Activated CD8-positive, alpha-beta T cell treated with anti-CD3 and anti-CD28 coated beads for 36 hours (primary cell): Measurements from ENCODE around the gene GGNBP2. TPM values are rescaled to one million over a fixed set of nuclear protein-coding genes. Genes with fewer than 3 reads are reported as not detected.
A peak's percentile ranks its signal among the peaks of the same experiment; 100 is the strongest.

Experiments used
- ATAC-seq: fragments of 200-7000 bp; cut with Tn5 transposase; one replicate; pipeline ENCODE4 v1.10.0; 2021; ENCODE audit warnings: mild to moderate bottlenecking, moderate library complexity
- CTCF ChIA-PET: fragments of 350-600 bp; sonication (Branson Sonifier 250); formaldehyde crosslinking; loops from one replicate; lab custom pipeline; 2021; ENCODE audit warnings: antibody characterized with exemption; lab: Charles Lee
- POLR2A ChIA-PET: fragments of 350-600 bp; sonication (Branson Sonifier 250); formaldehyde crosslinking; loops from one replicate; lab custom pipeline; 2021; ENCODE audit warnings: antibody characterized with exemption; lab: Charles Lee
- DNase-seq: peaks from one replicate; pipeline ENCODE4 v3.0.0-alpha.2; 2020
- H3K27ac Mint-ChIP-seq: one replicate; pipeline ENCODE4 v1.8.0; 2021; ENCODE audit warnings: mild to moderate bottlenecking, mixed read lengths
- H3K27me3 Mint-ChIP-seq: one replicate; pipeline ENCODE4 v1.8.0; 2021; ENCODE audit warnings: mixed read lengths
- H3K36me3 Mint-ChIP-seq: one replicate; pipeline ENCODE4 v1.8.0; 2021; ENCODE audit warnings: low read depth, mixed read lengths
- H3K4me1 Mint-ChIP-seq: one replicate; pipeline ENCODE4 v1.8.0; 2021; ENCODE audit warnings: low read depth, mixed read lengths
- H3K4me3 Mint-ChIP-seq: one replicate; pipeline ENCODE4 v1.8.0; 2021; ENCODE audit warnings: mild to moderate bottlenecking, moderate library complexity, mixed read lengths
- H3K9me3 Mint-ChIP-seq: one replicate; pipeline ENCODE4 v1.8.0; 2021; ENCODE audit warnings: mixed read lengths
- intact Hi-C: fragments of 100-400 bp; cut with micrococcal nuclease; formaldehyde crosslinking; loops from one replicate; pipeline ENCODE4 v1.10.0; 2022
- total RNA-seq, 2 experiments: library from RNA; stranded (reverse); gene quantifications; one replicate each; pipeline ENCODE4 v1.2.3, GENCODE V29; 2021
- TF ChIP-seq, protein P1 (sequence below): fragments of 200-600 bp; IDR thresholded peaks from one replicate; pipeline ENCODE4 v1.8.0; 2022; ENCODE audit warnings: antibody characterized with exemption, mild to moderate bottlenecking

Gene GGNBP2, protein sequence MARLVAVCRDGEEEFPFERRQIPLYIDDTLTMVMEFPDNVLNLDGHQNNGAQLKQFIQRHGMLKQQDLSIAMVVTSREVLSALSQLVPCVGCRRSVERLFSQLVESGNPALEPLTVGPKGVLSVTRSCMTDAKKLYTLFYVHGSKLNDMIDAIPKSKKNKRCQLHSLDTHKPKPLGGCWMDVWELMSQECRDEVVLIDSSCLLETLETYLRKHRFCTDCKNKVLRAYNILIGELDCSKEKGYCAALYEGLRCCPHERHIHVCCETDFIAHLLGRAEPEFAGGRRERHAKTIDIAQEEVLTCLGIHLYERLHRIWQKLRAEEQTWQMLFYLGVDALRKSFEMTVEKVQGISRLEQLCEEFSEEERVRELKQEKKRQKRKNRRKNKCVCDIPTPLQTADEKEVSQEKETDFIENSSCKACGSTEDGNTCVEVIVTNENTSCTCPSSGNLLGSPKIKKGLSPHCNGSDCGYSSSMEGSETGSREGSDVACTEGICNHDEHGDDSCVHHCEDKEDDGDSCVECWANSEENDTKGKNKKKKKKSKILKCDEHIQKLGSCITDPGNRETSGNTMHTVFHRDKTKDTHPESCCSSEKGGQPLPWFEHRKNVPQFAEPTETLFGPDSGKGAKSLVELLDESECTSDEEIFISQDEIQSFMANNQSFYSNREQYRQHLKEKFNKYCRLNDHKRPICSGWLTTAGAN
- 10 to 100 TPM; 82.9 to 87.4 TPM for total RNA-seq

DNA sequence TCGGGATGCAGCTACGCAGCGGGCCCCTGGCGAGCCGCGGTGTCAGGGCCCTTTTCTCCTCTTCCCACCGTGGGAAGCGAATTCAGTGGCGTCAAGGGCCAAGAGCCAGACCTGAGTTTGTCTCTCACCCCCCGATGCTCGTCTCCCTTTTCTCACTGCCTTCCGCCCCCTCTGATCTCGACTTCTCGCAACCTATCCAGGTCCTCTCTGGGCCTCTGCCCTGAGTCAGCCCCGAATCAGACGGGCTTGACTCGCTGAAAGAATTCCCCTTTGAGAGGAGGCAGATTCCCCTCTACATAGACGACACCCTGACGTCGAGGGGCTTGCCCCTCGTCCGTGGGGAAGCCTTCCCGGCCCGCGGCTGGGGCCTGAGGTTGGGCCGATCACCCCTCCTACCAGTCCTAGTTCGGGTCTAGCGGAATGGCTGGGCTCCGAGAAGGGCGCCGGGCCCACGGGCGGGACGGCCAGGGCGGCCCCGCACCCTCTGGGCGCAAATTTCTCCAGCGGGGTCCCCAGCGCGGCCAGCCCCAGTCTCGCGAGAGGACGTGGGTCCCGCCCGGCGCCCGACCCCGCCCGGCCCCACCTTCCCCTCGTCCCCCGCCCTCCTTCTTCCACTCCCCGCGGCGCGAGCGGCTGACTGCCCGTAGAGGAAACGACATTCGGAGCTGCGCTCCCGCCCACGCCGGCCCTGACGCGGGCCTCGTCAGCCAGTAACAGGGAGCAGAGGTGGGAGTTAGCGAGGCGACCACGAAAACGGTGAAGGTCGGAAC lies at the start of gene GGNBP2:
TSS of gene GGNBP2 (plus strand) at position 613 of the 770 bp plus-strand sequence. CDS start 806 bp downstream, outside the sequence.
- ChIA-PET POLR2A (interaction anchor here (0.9 to 6.4 kb wide), 4 partner anchors 9 to 58 kb away, joined by 3 to 91 read pairs (median 3); partner anchors contain the start of genes MYO19 and PIGW), CTCF (interaction anchor here (1.2 to 4.6 kb wide), 2 partner anchors 7 to 10 kb away, joined by 3 to 22 read pairs; partner anchors contain the start of genes MYO19 and PIGW)
- Mint-ChIP-seq H3K4me1 (peaks cover 23% of the 10 kb centered on the region), H3K27ac (peak within 1 kb of the TSS; percentile 96), H3K36me3 (peaks cover 31% of the 10 kb centered on the region), H3K4me3 (peak within 1 kb of the TSS; percentile 98), H3K9me3 (no peaks in the 10 kb centered on the region), H3K27me3 (no peaks in the 10 kb centered on the region)
- TF ChIP-seq, protein P1, sequence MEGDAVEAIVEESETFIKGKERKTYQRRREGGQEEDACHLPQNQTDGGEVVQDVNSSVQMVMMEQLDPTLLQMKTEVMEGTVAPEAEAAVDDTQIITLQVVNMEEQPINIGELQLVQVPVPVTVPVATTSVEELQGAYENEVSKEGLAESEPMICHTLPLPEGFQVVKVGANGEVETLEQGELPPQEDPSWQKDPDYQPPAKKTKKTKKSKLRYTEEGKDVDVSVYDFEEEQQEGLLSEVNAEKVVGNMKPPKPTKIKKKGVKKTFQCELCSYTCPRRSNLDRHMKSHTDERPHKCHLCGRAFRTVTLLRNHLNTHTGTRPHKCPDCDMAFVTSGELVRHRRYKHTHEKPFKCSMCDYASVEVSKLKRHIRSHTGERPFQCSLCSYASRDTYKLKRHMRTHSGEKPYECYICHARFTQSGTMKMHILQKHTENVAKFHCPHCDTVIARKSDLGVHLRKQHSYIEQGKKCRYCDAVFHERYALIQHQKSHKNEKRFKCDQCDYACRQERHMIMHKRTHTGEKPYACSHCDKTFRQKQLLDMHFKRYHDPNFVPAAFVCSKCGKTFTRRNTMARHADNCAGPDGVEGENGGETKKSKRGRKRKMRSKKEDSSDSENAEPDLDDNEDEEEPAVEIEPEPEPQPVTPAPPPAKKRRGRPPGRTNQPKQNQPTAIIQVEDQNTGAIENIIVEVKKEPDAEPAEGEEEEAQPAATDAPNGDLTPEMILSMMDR: no peak
- DNase-seq (peak; percentile 92), ATAC-seq (peak; percentile 67)
- intact Hi-C loops: no loop called here

DNA sequence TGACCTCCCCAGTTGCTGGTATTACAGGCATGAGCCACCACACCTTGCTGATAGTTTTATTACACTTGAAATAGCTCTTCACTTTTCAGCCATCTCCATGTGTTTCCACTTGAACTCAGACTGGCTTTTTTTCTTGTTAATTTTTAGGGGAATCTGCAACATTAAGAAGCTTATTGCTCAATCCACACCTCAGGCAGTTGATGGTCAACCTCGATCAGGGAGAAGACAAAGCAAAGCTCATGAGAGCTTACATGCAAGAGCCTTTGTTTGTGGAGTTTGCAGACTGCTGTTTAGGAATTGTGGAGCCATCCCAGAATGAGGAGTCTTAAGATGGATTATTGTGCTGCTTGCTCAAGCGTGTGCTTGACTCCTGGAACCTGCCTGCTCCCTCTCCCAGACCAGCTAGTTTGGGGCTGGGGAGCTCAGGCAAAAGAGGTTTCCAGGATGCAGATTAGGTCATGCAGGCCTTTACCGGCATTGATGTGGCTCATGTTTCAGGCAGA lies 49.6 kb upstream of the GGNBP2 start:
- peak overlapping the region; percentile 27 for H3K27ac Mint-ChIP-seq
- DNase-seq (no peak), ATAC-seq (no peak)
- no peaks in the 10 kb centered on the region for H3K27me3 Mint-ChIP-seq
- ChIA-PET POLR2A (interaction anchor here (0.7 to 1.8 kb wide), 7 partner anchors 9 to 686 kb away, joined by 3 to 6 read pairs (median 3); partner anchors contain the start of gene TAF15), CTCF (interaction anchor here (1.4 kb wide), 1 partner anchor 39 kb away, joined by 6 read pairs; the partner anchor contains the start of genes MYO19 and PIGW)
- peaks cover 11% of the 10 kb centered on the region for H3K4me1 Mint-ChIP-seq
- no peak overlapping the region for H3K4me3 Mint-ChIP-seq
- peaks cover 46% of the 10 kb centered on the region for H3K36me3 Mint-ChIP-seq
- H3K9me3 Mint-ChIP-seq: no peaks in the 10 kb centered on the region
- intact Hi-C loops: no loop called here
- TF ChIP-seq, protein P1: no peak

DNA sequence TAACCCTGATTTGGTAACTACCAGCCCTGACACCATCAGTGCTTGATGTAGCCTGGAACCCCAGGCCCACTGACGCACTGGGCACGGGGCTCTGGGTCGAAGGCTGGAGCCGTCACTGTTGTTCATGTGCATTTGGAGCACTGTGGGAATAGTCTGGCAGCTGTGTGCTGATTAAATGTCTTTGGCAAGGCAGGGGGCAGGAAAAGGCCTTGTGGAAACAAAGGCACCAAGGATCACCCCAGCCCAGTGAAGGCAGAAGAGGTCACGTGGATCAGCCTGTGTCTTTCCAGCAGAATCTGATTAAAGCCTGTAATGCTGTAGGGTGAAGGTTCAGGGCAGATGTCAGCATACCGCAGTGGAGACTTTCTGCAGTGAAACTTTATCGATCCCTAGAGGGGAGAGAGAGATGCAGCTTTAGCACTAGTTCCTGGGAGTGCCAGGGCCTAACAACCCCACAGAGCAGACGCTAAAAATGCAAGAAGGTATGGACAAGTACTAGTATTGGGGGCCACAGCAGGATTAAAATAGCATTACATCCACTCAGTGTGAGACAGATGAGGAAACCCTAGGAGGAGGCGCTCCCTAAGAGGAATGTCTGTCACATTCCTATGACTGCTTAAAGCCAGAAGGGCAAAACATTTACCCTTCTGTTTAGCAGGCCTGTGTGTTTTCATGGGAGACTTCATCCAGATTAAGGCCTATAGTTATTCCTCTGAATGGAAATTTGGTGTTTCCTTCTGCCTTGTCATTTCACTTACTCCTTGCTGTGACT lies 48.5 kb upstream of the GGNBP2 start:
- H3K27me3 Mint-ChIP-seq: no peaks in the 10 kb centered on the region
- ATAC-seq (no peak), DNase-seq (no peak)
- H3K9me3 Mint-ChIP-seq: no peaks in the 10 kb centered on the region
- peaks cover 8% of the 10 kb centered on the region for H3K4me1 Mint-ChIP-seq
- CTCF ChIA-PET: no interaction called here
- H3K36me3 Mint-ChIP-seq: peaks cover 42% of the 10 kb centered on the region
- H3K27ac Mint-ChIP-seq: peak overlapping the region; percentile 64
- TF ChIP-seq, protein P1: no peak
- intact Hi-C loops: no loop called here
- POLR2A ChIA-PET: interaction anchor here (1.0 kb wide), 1 partner anchor 28 kb away, joined by 3 read pairs; no protein-coding TSS in a partner anchor
- no peak overlapping the region for H3K4me3 Mint-ChIP-seq

DNA sequence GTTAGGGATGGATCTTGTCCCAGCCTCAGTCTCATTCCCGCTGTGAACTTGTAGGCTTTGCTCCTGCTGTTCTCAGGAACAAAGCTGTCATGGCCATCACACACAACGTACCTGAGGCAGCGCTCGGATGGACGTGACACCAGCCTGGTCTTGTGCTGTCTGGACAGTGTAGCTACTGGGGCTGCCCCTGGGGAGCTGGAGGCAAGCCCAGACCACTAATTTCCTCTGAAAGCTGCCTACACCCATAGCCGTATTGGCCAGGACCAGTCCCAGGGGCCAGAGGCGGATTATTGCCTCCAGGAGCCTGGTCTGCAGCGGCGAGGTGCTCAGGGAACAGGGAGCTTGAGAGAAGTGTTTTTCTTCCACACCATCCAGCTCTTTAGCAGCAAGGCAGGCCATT lies 46.6 kb upstream of the GGNBP2 start:
- H3K27ac Mint-ChIP-seq: peak overlapping the region; percentile 34
- no peak for DNase-seq
- no peaks in the 10 kb centered on the region for H3K9me3 Mint-ChIP-seq
- TF ChIP-seq, protein P1: no peak
- POLR2A ChIA-PET: interaction anchor here (0.7 to 1.3 kb wide), 3 partner anchors 9 to 12 kb away, joined by 3 to 4 read pairs (median 3); no protein-coding TSS in a partner anchor
- CTCF ChIA-PET: interaction anchor here (0.6 kb wide), 1 partner anchor 45 kb away, joined by 3 read pairs; no protein-coding TSS in a partner anchor
- intact Hi-C loops: no loop called here
- no peaks in the 10 kb centered on the region for H3K27me3 Mint-ChIP-seq
- ATAC-seq: no peak
- H3K4me3 Mint-ChIP-seq: no peak overlapping the region
- peaks cover under 1% of the 10 kb centered on the region for H3K4me1 Mint-ChIP-seq
- peaks cover 39% of the 10 kb centered on the region for H3K36me3 Mint-ChIP-seq
